GM19397 (cell line): ENCODE results near the gene SPSB4.

Source experiments
- ATAC-seq: cut with Tn5 transposase; IDR thresholded peaks from one replicate; pipeline ENCODE4 v1.9.1; 2021; ENCODE audit warnings: mild to moderate bottlenecking, moderate library complexity; ENCODE audit not compliant: unreplicated experiment

Gene SPSB4

DNA sequence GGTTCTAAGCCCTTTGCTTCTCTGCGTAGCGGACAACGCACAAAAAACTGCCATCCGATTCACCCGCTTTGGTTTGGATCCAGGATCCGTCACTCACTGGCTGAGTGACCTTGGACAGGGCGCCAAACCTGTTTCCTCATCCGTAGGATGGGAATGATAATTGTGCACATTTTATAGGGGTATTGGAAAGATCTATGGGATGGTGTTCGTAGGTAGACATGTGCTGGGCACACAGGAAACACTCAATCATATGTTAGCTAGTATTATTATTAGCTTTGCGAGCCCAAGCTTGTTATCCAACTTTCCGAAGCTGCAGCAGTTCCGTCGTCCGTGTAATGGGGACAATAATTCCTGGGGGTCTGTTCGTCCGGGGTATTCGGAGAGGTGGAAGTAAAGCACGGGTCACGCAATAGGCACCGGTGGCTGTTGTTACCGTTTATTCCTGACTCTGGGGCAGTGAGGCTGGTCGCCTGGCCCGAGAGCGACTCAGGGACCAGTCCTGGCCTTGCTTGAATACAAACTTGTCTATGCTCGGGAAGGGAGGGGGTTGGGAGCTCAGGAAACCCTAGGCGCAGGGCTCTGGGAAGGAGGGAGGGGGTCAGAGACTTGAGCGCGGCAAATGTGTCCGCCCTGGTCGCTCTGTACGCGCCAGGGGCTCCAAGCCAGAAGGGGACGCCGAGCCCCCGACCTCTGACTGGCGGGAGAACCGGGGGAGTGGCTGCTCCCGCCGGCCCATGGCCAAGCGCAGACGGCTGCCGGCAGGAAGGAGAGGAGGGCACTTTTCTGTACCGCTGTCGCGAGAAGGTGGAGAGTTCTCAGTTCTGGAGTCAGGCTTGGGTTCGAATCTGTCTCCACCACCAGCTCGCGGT, 1.3 kb downstream of the SPSB4 start:
- ATAC-seq, result no peak

DNA sequence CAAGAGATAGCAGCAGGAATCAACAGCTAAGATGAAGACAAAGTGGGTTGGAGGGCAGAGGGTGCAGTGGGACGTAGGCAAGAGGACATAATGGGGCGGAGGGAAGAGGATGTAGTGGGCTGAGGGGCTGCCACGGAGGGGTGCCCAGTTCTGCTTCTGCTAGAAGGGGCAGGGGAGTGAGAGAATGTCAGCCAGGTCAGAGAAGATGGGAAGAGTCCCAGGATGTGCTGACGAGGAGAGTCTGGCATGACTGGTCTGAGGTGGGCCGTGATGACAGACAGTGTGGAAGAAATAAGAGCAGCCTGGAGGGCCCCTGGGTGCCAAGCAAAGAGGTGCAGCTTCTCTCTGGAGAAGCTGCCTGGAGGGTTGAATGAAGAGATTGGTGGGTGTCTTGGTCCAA, 4.0 kb downstream of the SPSB4 start:
- ATAC-seq, result no peak

DNA sequence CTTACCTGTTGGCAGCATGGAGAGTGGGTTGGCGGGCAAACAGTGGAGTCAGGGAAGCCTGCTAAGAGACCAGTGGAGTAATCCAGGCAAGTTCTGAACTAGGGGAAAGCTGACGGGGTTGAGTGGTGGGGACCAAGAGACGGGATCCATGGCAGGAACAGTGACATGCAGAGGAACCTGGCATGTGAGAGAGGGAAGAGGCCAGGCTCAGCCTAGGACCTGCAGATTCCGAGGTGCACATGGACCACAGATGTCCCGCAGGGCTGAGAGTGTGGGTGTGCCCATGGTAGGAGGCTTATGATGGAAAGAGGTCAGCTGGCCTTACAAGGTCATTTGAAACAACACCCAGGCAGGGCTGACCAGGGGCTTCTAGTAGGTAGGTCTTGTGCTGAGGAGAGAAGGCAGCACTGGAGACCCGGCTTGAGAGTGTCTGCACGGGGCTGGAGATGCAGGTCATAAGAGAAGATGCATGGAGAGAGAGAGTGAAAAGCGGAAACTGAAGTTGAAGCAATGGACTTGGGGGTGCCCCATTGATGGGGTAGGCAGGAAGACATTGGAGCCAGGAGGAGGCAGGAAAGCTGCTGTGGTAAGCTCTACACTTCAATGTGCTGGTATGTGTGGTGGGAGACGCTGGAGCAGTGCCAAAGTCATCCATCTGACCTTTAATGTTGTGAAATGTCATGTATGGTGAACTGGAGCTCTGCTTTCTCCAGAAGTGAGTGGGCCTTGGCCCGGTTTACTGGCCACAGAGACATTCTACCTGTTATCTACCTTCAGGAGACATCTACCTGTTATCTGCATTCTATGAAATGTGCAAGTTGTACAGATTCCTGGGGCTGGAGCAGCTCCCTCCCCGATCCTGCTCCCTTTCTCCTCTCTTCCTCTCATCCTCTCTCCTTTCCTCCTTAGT, 4.6 kb downstream of the SPSB4 start:
- no peak for ATAC-seq

DNA sequence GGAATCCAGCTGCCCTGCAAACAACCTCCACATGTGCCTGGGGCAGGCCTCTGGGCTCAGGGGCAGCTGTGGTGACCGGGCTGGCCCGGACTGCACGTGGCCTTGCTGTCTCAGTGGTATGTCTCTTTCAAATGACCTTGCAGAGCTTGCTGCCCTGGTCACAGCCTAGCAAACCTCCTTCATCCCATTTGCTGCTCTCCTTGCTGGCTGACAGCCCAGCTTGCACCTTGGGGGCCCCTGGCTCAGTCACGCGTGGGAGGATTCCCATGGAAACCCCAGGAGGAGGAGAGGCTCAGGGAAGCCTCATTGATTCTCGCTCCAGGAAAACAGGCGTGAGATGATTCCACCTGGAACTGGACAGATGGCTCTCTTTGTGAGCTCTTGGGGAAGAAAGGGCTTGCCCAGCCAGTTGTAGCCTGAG, 5.6 kb downstream of the SPSB4 start:
- no peak for ATAC-seq

DNA sequence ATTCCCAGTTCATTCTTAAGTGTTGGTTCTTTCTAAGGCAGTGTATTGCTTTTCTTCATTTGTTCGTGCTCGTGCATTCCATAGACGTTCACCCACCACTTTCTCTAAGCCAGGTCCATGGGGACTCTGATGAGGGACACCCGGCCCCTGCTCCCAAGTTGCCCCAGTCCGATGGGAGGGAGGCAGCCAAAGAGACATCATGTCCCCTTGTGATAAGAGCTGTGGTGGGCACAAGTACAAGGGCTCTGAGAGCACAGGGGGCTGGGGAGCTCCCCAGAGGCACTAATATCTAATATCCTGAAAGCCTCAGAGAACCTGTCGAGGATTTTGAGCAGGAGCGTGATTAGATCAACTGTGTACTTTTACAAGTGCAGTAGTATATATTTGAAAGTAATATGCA, 6.3 kb downstream of the SPSB4 start:
- ATAC-seq, result no peak

DNA sequence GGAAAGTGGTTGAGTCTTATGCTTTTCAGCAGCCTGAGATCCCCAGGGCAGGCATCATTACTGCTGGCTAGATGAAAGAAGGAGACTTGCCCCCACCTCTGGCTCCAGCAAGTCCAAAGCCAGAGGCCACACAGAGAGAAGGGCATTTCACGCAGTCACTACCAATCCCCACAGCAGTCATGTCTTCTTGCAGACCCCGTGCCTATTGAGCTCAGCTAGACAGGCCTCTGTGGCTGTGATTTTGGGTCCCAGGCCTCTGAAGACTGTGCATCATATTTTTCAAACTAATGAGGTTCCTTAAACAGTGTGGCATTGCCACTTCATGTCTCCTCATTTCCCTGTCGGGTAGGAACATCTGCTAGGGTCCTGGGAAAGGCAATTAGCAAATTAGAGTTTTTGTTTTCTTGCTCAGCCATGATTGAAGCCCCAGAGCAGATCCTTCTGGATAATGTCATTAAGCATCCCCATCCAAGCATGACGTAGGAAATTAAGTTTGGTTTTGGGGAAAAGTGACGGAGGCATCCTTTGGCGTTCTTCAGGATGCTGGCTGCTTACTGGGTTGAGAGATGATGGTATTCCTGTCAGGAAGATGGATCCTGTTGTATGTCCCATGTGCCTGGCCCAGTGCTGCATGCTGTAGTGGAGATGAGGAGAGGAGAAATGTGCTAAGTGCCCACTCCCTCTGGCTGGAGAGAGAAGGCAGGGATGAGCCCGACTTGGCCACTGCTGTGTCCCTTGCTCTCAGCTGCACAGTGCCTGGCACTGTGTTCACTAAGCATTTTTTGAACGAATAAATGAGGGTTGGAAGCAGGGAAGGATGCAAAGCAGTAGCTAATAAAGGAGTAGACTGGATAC, 7.0 kb downstream of the SPSB4 start:
- no peak for ATAC-seq

DNA sequence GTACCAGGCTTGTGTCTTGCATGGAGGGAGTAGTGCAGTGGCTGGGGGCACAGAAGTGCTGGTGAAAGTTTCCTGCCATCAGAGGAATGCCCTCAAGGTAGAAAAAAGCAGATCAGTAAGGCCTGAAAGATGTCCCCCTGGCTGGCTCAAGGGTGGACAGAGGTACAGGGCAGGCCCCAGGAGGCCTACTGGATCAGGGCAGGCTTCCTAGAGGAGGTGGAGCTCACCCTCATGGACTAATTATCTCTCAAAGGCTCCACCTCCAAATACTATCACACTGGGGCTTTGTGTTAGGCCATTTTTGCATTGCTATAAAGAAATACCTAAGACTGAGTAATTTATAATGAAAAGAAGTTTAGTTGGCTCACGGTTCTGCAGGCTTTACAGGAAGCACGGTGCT, 7.8 kb downstream of the SPSB4 start:
- ATAC-seq, result no peak

DNA sequence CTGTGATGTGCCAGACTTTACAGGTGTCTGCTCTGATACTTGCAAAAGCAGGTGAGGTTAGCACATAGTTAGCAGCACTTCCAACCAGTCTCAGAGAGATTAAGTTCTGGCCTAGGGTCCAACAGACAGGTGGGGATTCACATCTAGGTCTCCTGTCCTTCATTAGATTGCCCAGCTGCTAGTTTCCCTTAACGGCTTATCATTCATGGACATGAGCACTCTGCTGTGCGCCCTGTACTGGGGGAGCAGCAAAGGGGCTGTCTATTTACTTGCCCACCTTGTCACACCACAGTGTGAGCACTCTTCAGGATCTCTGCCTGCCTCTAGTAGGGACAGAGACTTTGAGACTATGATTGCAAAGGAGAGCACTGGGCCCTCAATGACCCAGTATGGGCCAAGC, 8.7 kb downstream of the SPSB4 start:
- no peak for ATAC-seq

DNA sequence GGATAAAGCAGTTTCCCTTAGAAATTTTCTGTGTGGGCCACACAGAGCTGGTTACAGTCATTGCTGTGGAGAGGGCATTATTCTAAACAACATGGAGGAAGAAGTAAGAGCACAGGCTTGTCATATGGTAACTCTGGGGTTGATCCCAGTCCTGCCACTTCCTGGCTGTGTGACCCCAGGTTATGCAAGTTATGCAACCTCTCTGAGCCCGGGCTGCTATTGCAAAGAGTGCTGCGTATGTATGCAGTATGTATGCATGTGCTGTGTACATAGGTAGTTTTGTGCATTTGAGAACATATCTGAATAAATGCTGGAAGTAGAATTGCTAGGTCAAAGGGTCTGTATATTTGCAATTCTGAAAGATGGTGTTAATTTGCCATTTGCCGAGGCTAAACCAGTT, 9.2 kb downstream of the SPSB4 start:
- ATAC-seq, result no peak

DNA sequence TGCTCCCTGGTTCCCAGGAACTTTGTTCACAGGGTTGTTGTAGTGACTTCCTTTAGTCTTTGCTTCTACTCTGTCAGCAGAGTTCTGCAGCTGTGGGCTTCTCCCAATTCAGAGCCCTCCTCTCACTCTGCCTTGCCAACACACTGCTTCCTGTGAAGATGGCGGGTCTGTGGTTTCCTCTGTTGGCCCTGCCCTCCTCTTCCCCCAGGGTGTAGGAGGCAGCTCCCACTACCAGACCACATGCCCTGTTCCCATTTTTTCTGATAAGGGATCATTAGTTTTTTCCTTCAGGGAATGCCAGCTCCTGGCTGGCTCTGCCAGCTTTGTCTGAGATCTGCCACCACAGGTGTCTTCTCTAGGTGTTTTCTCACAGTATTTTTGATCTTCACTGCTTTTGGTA, 12.7 kb downstream of the SPSB4 start:
- ATAC-seq, result no peak

DNA sequence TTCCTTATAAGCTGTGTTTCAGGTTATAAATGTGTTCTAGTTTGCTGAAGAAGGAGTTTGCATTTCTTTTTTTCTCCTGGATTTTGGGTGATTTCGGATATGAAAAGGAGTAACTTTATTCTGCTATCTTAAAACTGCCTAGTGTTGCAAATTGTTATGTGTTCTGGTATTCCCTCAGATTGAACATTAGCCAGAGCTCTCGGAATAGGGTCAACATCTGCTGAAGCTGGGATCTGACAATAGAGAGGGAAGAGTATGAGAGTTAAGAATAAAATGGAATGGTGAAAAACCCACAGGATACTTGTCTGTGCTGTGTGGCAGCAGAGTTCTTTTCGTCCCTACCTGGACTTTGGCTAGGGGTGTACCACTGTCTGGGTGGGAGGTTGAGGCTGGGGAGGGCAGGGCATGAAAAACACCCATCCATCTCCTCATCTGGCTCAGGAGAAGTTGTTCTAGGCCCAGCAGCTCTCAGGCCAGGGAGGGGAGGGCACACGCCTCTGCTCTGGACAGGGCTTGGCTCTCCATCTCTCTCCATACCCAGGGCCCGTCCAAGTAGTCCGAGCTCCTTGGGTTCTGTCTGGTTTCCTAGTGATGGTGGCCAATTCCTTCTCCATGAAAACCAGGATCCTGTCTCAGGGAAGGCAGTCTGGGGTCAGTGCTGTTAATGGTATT, 13.2 kb downstream of the SPSB4 start:
- ATAC-seq, result no peak

DNA sequence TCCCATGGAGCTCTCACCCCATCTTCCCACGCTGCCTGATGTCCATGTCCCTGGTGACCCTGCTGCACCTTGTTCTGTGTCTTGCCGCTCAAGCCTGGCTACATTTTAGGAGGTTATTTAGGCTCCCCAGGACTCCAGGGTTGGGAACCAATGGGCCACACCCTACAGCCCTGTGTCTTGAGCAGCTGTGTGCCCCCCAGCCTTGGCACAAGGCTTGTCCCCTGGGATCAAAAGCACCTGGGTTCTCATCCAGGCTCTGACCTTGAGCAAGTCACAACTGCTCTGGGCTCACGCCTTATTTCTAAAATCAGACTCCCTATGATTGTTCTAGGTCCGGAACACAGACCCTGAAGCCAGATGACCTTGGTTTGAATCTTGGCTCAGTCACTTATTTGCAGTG, 14.1 kb downstream of the SPSB4 start:
- ATAC-seq, result no peak

DNA sequence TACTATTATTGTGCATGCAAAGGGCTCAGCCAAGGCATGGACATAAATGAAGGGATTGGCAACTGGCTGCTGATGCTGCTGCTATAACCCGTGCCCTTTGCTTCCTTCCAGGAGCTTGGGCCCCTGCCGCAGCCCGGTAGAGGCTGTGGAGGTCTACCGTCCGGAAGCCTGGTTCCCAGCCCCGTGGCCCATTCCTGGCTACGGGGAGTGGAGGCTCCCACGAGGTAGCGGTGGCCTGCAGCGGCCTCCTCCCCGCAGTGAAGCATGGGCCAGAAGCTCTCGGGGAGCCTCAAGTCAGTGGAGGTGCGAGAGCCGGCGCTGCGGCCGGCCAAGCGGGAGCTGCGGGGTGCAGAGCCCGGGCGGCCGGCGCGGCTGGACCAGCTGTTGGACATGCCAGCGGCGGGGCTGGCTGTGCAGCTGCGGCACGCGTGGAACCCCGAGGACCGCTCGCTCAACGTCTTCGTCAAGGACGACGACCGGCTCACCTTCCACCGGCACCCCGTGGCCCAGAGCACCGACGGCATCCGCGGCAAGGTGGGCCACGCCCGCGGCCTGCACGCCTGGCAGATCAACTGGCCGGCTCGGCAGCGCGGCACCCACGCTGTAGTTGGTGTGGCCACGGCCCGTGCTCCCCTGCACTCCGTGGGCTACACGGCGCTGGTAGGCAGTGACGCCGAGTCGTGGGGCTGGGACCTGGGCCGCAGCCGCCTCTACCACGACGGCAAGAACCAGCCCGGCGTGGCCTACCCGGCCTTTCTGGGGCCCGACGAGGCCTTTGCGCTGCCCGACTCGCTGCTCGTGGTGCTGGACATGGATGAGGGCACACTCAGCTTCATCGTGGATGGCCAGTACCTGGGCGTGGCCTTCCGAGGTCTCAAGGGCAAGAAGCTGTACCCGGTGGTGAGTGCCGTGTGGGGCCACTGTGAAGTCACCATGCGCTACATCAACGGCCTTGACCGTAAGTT, 15.0 kb downstream of the SPSB4 start:
- no peak for ATAC-seq

DNA sequence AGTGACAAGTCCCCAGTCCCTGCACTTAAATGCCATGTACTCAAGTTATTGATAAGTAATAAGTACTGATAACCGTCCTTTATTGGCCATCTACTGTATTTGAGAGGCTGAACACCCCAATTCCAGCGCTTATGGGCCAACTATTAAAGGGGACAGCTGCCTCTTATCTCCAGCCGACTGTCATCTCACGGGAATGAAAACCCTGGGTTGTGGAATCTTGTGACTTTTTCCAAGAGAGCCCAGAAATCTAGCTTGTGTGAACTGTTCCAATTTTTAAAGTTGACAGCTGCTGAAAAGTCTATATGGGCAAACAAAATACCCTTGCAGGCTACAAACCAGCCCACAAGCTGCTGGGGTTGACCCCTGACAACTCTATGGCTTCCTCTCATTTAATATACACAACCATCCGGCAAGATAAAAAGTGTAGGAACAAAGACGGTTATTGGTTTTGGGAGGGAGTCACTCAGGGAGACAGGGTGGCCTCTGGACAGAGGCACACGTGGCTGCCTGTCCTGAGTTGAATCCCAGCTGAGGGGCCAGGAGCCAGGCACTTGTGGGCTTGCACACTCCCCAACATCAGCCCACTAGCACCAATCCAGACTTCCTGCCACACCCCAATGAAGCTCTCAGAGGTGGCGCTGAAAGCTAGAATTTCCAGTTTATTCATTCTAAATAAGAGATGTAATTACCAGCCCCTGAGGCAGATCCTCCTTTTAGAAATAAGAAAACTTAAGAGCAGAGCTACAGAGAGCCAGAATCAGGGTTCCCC, 16.2 kb downstream of the SPSB4 start:
- ATAC-seq, result no peak

DNA sequence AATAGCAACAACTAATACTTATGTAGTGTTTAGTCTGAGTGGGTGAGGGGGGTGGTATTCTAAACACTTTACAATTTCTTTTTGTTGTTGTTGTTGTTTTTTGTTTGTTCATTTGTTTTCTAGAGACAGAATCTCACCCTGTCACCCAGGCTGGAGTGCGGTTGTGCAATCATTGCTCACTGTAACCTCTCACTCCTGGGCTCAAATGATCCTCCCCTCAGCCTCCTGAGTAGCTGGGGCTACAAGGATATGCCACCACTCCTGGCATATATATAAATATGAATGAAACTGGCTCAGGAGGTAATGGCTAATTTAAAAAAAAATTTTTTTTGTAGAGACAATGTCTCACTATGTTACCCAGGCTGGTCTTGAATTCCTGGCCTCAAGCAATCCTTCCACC, 19.1 kb downstream of the SPSB4 start:
- ATAC-seq, result no peak

DNA sequence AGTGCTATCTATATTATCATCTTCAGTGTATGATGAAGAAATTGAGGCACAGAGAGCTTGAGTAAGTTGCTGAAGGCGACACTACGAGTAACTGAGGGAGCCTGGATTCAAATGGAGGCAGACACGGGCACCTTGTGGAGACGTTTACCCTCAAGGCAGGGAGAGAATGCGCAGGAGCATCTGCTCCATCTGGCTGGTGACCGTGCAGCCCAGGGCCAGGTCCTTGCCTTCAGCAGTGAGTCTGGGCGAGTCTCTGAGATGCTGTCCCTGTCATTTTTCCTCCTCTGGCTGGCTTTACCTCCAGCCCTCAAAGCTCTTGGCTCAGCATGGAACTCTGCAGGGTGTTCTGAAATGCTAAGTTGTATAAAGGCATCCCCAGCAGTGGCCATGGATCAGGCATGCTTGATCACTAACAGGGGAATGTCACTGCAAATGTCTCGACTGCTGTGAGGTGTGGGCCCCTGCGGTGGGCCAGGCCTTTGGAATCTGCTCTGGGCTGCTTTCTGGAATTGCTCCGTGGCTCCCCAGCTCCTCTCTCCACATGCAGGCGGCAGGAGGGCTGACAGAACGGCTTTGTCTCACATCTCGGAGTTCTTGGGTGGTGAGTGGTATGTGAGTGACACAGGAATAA, 19.7 kb downstream of the SPSB4 start:
- ATAC-seq, result no peak

DNA sequence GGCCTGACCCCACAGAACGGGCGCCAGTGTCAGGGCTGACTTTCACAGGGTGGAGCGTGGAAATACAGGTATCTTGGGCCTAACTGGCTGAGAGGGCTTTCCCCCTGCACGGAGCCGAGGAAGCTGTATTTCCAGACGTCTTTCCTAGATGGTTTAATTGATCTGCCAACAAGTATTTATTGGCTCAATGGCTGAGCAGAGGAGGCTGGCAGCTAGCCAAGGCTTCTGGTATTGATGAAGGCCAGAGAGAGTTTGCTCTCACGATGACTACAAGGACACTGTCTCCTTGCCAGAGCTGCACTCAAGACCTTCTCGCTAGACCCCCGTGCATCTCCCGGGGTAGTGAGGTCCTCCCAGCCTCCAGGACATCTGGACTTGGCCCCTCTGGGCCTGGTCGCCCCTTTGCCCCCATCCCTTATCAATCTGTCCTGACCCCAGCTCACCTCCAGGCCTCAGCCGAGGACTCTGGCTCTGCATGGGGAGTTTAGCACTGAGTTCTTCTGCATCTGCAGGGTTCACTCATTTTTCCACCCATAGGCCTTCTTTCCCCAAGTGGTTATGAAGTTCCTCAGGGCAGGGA, 20.6 kb downstream of the SPSB4 start:
- ATAC-seq, result no peak

DNA sequence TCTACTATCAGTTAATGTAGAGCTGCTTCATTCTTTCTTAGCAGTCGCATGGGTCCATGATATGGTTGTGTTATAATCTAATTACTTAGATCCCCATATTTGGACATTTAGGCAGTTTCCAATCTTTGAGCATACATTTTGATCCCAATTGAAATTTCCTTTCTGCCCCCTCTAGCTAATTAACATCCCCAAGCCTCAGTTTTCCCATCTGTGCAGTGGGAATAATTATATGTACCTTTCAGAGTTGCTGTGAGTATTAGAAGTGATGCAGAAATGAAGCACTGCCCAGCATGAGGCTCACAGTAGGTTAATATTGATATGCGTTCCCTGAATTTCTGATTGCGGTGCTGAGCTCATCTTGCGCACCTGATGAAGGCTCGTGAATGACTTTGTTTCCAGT, 21.8 kb downstream of the SPSB4 start:
- no peak for ATAC-seq
